ENCODE data around the gene GBF1.

- TF ChIP-seq MBNL3 (CRISPR knock-in tag; conservative IDR thresholded peaks at IDR 0.05) (no peak), TARDBP (CRISPR knock-in tag; IDR thresholded peaks at IDR 0.05) (no peak), ZKSCAN5 (CRISPR knock-in tag; IDR thresholded peaks at IDR 0.05) (no peak), REPIN1 (CRISPR knock-in tag; IDR thresholded peaks at IDR 0.05; ENCODE audit: borderline replicate concordance, low read depth) (no peak), POLR2A (IDR thresholded peaks at IDR 0.05; ENCODE audit: insufficient read depth in 1 of 2, low read depth in 2 of 2, low read length in 2 of 2) (no peak), BORCS8-MEF2B (CRISPR knock-in tag; IDR thresholded peaks at IDR 0.05) (no peak)
Observed at GRCh38 chr10:102416695-102417094, 171.4 kb downstream of the GBF1 start.
